Measurements from ENCODE around the gene IGF2BP2.

DNA sequence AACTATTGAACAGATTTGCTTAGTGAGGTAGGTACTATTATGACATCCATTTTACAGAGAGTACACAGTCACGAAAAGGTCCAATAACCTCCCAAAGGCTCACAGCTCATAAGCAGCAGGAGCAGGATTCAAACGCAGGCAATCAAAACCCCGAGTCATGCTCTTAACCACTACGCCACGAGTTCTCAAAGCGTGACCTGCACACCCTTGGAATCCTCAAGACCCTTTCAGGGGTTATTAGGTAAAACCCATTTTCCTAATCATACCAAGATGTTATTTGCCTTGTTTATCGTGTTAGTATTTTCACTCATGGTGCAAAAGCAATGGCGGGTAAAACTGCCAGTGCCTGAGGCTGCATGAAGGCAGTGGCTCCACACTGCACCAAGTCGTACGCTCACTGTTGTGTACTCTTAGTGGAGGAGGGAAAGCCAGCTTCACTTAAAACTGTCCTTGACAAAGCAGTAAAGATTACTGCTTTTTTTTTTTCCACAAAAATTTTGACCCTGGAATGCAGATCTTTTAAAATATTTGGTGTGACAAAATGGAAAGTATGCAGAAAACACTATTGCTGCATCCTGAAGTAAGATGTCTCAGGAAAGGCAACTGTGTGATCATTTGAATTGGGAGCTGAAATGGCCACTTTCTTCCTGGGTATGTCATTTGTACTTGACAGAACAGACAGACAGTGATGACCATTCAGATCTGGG, 96.1 kb downstream of the IGF2BP2 start:
- TF ChIP-seq POLR2A (IDR thresholded peaks at IDR 0.05): no peak
- TF ChIP-seq, protein P1, sequence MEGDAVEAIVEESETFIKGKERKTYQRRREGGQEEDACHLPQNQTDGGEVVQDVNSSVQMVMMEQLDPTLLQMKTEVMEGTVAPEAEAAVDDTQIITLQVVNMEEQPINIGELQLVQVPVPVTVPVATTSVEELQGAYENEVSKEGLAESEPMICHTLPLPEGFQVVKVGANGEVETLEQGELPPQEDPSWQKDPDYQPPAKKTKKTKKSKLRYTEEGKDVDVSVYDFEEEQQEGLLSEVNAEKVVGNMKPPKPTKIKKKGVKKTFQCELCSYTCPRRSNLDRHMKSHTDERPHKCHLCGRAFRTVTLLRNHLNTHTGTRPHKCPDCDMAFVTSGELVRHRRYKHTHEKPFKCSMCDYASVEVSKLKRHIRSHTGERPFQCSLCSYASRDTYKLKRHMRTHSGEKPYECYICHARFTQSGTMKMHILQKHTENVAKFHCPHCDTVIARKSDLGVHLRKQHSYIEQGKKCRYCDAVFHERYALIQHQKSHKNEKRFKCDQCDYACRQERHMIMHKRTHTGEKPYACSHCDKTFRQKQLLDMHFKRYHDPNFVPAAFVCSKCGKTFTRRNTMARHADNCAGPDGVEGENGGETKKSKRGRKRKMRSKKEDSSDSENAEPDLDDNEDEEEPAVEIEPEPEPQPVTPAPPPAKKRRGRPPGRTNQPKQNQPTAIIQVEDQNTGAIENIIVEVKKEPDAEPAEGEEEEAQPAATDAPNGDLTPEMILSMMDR (IDR thresholded peaks at IDR 0.05): no peak
